Activated CD8-positive, alpha-beta memory T cell treated with anti-CD3 and anti-CD28 coated beads for 1 hour (primary cell): Measurements from ENCODE around the gene ZNF383.
A peak's percentile ranks its signal among the peaks of the same experiment; 100 is the strongest.
"Not testable (repeated sequence)": the region's sequence is repeated elsewhere in the genome, so short reads cannot be mapped to it uniquely, and the experiment has no call there.

Source experiments
- DNase-seq, 2 donors: peaks; one replicate each; pipeline ENCODE4 v3.0.0-alpha.2; 2020; ENCODE audit warnings: low read depth in 1 of 2; ENCODE audit errors: extremely low read depth in 1 of 2

Gene ZNF383

DNA sequence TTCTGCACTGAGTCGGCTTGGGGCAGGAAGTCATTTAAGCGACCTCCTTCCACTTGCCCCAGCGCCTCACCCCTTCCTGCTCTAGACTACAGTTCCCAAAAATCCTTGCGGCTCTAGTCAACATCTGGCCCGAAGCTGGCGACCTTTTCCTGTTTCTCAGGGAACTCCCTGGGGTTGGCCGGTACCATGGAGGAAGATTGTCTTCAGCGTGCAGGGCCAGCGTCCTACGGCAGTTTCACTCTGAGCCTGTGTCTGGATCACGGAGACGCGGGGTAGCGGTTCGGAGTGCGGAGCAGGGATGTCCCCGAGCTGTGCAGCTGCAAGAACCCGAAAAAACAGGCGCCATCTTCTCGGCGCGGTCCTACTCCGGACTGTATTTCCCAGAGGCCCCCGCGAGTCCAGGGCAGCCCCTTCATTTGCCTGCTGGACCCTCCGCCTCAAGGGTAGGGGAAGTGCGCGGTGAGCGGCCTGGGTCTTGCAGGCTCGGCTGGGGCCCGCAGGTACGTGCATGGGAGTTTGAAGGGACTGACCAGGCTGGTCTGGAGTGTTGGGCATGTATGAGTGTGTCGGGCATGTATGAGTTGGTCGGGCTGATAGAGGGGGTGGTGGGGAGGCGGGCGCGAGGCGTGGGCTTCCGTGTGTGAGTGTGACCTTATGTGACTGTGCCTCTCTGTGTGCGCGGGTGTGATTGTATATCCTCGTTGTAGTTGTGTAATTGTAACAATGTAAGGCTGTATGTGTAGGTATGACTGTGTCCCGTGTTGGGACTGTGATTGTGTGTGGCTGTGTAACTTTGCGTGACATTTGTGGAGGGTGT lies at the start of gene ZNF383:
ZNF383 (plus strand) TSS at position 440 of the 817 bp plus-strand sequence. CDS start 12,240 bp downstream, outside the sequence.
- peak; percentile 58 to 69 for DNase-seq

DNA sequence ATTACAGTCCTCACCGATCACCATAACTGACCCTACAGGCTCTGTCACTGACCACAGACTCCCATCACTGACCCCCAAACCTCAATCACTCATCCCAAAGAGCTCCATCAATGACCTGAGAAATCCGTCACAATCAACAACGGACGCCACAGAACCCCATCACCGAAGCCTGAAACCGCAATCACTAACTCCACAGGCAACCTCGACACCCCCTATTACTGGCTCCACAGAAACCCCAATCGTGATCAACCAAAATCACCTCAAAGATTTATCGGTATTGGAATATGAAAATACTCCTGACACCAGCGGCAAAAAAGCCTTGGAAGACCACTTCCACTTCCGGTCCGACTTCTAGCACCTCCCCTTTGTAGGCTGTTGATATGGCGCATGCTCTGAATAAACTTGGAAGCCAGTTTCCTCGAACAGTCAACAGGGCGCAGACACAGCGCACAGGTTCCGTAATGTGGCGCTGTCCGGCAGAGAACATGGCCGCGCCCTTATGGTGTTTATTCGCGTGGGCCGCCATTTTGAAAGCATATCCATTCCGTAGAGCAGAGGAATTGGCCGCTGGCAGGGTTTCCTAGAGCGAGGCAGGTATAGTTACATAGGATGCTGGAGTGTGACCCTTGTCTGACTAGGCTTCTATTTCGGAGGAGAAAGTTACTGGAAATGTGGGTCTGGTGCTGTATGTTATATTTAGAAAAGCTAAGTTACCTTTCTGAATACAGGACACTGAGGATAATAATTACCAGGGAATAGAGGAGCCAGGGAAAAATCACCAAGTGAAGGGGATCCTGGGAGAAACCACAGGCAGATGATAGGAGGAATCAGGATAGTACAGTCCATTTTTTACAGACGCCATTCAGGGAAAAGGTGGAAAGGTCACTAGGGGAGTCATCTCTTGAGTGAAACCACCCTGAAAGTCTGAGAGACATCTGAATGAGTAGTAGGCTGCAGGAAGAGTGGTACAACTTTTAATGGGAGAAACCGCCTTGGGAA lies 45.3 kb upstream of the ZNF383 start, which contains the start of gene ZNF585A:
ZNF585A (minus strand) TSS at position 328 of the 999 bp plus-strand sequence. CDS start 2,785 bp downstream, outside the sequence.
- DNase-seq: peak; percentile 77 to 86

DNA sequence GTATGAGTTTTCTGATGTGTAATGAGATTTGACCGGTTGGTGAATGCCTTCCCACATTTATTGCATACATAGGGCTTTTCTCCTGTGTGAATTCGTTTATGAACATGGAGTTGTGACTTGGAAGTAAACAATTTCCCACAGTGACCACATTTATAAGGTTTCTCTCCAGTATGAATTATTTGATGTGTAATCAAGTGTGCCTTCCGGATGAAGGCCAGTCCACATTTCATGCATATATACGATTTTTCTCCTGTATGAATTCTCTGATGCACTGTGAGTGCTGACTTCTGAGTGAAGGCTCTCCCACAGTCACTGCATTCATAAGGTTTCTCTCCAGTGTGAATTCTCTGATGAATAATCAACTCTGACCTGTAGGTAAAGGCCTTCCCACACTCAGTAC lies 31.9 kb upstream of the ZNF383 start:
- DNase-seq: not testable (repeated sequence)

DNA sequence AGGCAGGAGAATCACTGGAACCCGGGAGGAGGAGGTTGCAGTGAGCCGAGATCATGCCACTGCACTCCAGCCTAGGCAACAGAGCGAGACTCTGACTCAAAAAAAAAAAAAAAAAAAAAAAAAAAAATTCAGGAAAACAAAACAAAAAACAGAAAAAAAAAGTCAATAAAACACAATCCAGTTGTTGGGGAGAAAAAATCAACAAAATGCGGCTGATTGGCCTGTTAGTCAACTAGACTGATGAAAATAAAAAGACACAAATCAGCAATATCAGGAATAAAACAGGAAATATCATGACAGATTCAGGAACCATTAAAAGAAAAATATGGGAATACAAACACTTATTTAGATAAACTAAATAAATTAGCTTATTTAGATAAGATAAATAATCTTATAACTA lies 22.8 kb upstream of the ZNF383 start:
- DNase-seq: not testable (repeated sequence)

DNA sequence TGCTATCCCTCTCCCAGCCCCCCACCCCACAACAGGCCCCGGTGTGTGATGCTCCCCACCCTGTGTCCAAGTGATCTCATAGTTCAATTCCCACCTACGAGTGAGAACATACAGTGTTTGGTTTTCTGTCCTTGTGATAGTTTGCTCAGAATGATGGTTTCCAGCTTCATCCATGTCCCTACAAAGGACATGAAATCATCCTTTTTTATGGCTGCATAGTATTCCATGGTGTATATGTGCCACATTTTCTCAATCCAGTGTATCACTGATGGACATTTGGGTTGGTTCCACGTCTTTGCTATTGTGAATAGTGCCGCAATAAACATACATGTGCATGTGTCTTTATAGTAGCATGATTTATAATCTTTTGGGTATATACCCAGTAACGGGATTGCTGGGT lies 20.9 kb upstream of the ZNF383 start:
- not testable (repeated sequence) for DNase-seq

DNA sequence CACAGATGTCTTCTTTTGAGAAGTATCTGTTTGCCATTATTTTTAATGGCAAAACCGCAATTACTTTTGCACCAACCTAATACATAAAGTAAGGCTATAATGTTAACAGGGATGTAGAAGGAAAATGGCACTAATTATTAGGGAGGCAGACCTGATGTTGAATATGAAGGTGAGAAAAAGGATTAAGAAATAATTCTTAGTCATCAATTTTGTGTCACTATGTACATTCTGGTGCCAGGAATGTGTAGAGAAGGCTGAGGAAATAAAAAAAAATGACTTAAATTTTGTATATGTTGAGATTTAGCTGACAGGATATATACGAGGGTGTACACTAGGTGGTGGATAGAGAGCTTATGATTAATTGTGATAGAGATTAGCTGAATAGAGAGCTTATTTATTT lies 20.2 kb upstream of the ZNF383 start:
- DNase-seq: no peak

DNA sequence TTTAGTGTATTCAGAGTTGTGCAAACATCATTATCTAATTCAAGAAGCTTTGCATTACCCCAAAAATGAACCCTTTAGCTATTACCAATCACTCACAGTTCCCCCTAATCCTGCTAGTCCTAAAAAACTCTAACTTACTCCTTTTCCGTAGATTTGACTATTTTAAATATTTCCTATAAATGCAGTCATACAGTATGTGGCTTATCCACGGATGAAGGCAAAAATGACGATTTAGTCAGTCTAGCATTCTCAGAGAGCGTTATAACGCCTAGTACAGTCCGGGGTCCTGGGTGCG lies 587 bp upstream of the ZNF383 start:
- DNase-seq: no peak

DNA sequence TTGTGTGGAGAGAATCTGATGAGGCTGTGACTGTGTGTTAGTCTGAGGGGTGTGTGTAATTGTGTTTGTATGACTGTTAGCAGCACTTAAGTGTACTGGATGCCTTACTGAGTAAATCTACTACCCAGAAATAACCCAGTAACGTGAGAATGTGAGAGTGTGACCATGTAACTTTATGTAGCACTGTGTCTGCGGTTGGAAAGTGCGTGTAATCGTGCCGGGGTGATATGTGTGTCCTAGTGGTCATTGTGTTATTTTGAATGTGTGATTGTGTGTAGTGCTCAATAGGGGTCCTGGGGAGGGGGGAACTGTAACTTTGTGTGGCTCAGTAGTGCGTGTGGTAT lies 550 bp downstream of the ZNF383 start:
- no peak for DNase-seq

DNA sequence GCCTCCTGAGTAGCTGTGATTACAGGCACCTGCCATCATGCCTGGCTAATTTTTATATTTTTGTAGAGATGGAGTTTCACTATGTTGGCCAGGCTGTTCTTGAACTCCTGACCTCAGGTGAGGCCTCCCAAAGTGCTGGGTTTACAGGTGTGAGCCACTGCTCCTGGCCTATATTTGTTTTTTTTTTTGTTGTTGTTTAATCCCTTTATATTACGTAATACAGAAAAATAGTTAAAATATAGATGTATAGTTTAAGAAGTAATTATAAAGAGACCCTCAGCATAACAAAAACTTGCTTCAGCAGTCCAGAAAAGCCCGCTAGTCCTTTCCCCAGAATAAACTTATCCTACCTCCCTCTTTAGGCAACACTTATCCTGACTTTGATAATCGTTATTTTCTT lies 2.4 kb downstream of the ZNF383 start:
- no peak for DNase-seq

DNA sequence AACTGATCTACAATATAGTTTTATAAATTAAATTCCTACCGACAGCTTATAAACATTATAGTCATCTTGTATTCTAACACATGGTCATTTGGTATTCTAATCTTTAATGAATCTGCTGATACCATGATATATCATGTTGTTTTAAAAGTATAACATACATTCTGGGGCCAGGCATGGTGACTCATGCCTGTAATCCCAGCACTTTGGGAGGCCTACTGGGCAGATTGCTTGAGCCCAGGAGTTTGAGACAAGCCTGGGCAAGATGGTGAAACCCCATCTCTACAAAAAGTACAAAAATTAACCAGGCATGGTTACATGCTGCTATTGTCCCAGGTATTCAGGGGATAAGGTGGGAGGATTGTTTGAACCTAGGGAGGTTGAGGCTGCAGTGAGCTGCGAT lies 3.1 kb downstream of the ZNF383 start:
- DNase-seq: no peak

DNA sequence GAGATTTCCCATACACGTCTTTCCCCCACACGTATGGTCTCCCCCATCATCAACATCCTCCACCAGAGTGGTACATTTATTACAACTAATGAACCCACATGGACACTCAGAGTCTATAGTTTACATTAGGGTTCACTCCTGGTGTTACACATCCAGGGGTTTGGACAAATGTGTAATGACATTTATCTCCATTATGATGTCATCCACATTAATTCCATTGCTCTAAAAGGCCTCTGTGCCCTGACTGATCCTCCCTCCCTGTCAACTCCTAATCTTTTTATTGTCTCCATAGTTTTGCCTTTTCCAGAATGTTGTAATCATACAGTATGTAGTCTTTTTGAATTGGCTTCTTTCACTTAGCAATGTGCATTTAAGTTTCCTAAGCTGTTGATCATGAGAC lies 8.2 kb downstream of the ZNF383 start:
- DNase-seq: no peak

DNA sequence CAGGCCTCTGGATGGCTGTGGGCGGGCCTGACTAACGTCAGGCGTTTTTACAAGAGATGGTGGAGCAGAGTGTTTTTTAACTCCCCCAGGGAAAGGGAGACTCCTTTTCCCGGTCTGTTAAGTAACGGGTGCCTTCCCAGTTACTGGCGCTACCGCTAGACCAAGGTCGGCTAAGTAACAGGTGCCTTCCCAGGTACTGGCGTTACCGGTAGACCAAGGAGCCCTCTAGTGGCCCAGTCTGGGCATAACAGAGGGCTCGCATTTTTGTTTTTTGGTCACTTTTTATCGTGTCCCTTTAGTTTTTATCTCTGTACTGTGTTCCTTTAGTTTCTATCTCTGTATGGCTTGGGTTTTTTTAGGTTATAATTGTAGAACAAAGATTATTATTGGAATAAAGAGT lies 10.0 kb downstream of the ZNF383 start:
- no peak for DNase-seq

DNA sequence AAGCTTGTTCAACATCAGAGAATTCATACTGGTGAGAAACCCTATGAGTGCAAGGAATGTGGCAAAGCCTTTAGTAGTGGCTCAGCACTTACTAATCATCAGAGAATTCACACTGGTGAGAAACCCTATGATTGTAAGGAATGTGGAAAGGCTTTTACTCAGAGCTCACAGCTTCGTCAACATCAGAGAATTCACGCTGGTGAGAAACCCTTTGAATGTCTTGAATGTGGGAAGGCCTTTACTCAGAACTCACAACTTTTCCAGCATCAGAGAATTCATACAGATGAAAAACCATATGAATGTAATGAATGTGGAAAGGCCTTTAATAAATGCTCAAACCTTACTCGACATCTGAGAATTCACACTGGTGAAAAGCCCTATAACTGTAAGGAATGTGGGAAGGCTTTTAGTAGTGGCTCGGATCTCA lies 25.2 kb downstream of the ZNF383 start:
- DNase-seq: no peak

DNA sequence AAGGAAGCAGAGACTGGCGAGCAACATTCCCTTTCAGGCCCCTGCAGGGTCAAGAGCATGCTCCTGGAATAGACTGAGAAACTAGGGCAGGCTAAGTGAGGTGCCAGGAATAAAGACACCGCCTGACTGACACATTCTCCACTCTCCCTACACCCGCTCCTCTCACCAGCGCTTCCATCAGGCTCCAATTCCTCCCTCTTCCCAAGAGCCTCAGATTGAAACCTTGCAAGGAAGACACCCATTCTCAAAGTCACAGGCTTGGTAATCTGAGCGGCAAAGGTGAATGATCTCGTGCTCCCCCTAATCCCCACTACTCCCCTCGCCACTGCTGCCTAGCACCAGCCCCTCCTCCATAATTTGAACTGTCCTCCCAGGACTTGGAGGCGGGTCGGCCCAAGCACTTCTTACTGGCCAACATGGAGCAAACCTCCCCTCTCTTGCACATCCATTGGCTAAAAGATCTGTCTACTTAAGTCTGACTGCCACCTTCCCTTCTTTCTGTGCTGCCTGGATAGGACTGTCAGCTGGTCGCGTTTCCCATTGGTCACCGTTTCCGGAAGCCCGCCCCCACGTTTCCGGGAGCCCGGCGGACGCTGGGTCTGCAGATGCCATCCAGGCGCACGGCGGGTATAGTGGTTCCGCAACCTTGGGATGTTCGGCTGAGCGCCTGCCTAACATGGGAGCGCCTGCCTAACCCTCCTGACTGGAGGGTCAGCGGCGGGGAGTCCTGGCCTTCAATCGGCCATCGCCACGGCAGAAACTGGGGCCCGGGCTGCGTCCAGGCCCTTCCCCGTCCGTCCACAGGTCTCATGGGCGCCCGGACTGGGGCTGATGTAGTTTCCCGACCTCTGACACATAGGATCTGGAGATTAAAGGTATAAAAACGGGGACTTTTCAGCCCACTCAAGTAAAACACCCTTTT lies 33.6 kb downstream of the ZNF383 start:
- DNase-seq: no peak

DNA sequence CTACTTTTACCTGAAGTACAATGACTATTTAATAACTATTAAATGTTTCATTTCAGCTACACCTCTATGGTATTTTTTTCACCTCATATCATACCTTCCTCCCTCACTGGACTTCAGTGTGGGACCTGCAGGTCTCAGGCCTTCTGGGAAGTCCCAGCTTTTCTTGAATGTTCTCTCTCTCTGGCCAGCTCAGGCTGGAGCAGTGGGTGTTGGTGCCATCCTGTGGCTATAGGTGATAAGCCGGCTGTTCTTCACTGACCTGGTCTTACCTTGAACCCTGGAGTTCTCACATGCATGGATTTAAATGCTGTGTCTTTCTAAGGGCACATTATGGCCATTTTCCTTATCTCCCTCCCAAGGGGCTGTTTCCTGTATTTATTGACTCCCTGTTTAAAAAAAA lies 45.0 kb downstream of the ZNF383 start:
- not testable (repeated sequence) for DNase-seq

DNA sequence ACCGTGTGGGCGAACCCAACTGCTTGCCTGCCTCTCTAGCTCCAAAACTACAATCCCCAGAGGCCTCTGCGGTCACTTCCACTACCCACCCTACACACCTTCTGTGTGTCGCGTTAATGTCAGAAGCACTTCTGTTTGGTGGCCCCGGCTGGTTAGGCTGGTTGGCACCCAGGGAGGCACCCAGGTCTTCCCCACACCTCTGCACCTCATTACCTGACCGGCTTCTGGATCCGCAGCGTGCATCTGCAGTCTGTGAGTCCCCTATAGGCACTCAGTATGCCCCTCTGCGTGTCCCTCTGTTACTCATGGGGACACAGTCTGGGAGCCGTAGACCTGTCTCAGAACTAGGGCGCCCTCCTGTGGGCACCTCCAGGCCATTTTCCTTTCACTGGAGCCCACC lies 49.0 kb downstream of the ZNF383 start:
- DNase-seq: not testable (repeated sequence)

DNA sequence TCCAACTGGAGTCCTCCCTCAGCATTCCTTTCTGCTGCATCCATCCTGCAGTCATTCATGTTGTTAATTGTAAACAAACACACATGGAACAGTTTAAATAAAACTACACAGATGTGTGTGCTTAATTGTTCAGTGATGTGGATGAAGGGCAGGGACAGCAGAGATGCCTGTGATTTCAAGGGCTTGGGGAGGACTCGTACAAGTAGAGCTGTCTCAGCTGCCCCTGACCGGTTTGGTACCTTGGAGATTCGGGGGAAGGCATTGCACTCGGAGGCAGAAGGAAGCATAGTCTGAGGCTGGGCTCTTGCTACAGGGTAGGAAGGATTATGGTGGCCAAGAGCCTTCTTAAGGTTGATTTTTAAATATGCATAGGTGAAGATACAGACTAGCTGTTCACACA lies 49.7 kb downstream of the ZNF383 start:
- not testable (repeated sequence) for DNase-seq

DNA sequence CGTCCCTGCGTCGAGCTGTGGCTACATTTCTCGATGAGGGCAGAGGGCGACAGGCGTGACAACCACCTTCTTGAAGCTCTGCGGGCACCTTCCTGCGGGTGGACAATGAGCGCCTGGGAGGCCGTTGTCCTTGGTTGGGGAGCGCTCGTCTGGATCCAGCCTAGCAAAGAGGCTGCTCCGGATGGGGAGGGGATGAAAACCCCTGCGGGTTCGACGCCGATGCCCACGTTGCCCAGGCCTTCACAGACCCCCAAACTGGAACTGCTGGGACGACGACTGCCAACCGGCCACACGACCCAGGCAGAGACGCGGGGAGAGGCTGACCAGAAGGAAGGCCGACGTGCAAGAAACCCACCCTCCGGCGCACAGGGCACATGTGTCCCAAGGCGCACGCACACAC lies 62.6 kb downstream of the ZNF383 start:
- not testable (repeated sequence) for DNase-seq

DNA sequence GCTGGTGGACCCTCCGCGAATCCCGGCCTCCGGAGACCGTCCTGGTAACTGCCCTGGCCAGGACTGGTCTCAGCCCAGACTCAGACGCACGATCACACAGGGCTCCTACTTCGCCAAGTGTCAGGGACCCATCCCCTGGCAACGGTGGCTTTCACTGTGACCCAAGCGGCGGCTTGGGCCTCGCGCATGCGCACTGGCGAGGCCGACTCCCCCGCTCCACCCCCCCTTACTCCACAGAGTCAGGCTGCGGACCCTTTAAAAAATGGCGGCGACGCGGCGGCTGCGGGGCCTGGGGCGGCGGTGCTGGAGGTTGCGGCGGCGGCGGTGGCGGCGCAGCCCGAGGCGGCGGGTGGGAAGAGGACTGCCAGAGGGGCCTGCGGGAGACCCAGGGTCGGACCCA lies 66.0 kb downstream of the ZNF383 start:
- DNase-seq: not testable (repeated sequence)

DNA sequence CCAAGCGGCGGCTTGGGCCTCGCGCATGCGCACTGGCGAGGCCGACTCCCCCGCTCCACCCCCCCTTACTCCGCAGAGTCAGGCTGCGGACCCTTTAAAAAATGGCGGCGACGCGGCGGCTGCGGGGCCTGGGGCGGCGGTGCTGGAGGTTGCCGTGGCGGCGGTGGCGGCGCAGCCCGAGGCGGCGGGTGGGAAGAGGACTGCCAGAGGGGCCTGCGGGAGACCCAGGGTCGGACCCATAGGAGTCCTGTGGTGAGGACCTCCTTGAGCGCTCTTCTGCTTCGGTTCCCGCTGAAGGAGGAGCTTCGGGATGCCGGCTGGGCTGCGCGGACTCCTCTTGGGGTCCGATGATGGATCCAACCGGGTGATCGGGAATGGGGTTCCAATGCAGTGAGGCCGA lies 71.2 kb downstream of the ZNF383 start:
- not testable (repeated sequence) for DNase-seq
